ENCODE measurements around the gene YEATS2. TPM values are rescaled to one million over a fixed set of nuclear protein-coding genes. Genes with fewer than 3 reads are reported as not detected.

Gene YEATS2
- total RNA-seq, 1 donor from 2014 or later: 65.1 TPM

DNA sequence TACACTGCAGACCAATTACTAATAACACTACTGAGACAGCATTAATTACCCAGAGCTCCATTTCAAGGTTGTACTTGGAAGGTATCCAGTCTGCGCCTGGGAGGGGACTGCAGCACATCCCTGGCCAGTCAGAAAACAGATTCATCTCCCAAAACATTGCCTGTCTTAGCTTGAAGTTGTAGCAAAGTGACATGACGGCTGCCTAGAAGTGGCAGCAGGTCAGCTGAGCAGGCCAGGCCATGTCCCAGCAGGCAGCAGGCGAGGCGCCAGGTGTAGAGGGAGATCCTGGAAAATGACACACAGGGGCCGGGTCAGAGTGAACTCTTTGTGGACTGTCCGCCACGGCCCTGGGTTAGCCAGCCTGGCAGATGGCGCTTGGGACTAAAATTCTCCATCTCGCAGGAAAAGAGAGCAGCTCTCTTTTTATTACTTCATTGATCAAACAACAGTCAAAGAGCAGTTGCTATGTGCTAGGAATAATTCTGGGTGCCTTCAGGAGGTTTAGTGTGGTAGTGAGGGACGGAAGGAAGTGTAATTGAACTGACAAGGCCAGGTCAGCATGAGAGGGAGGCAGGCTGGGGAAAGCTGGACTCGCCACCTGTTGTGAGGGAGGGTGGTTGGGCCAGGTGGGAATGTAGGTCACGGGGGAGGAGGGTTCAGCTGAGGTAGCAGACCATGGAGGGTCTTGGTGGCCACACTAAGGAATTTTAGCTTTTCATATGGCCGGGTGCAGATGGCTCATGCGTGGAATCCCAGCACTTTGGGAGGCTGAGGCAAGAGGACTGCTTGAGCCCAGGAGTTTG lies 129.1 kb downstream of the YEATS2 start:
- peak overlapping the region; percentile 80 for H3K4me3 Mint-ChIP-seq (ENCODE audit: unreplicated experiment)
- H3K4me1 Mint-ChIP-seq (ENCODE audit: unreplicated experiment): peaks cover 10% of the 10 kb centered on the region
- DNase-seq (ENCODE audit: low spot score): no peak
- TF ChIP-seq, protein P1, sequence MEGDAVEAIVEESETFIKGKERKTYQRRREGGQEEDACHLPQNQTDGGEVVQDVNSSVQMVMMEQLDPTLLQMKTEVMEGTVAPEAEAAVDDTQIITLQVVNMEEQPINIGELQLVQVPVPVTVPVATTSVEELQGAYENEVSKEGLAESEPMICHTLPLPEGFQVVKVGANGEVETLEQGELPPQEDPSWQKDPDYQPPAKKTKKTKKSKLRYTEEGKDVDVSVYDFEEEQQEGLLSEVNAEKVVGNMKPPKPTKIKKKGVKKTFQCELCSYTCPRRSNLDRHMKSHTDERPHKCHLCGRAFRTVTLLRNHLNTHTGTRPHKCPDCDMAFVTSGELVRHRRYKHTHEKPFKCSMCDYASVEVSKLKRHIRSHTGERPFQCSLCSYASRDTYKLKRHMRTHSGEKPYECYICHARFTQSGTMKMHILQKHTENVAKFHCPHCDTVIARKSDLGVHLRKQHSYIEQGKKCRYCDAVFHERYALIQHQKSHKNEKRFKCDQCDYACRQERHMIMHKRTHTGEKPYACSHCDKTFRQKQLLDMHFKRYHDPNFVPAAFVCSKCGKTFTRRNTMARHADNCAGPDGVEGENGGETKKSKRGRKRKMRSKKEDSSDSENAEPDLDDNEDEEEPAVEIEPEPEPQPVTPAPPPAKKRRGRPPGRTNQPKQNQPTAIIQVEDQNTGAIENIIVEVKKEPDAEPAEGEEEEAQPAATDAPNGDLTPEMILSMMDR (IDR thresholded peaks at IDR 0.05; ENCODE audit: unreplicated experiment): no peak
- no peak overlapping the region for H3K27ac Mint-ChIP-seq (ENCODE audit: unreplicated experiment)
- H3K9me3 Mint-ChIP-seq (ENCODE audit: unreplicated experiment): no peaks in the 10 kb centered on the region
- peaks cover 12% of the 10 kb centered on the region for H3K27me3 Mint-ChIP-seq (ENCODE audit: unreplicated experiment)
- peaks cover 25% of the 10 kb centered on the region for H3K36me3 Mint-ChIP-seq (ENCODE audit: low read depth, unreplicated experiment)

GRCh38 chr3:183827809-183828537 lies 130.4 kb downstream of the YEATS2 start:
- DNase-seq (ENCODE audit: low spot score): no peak
- no peak overlapping the region for H3K27ac Mint-ChIP-seq (ENCODE audit: unreplicated experiment)
- H3K27me3 Mint-ChIP-seq (ENCODE audit: unreplicated experiment): peaks cover 9% of the 10 kb centered on the region
- H3K36me3 Mint-ChIP-seq (ENCODE audit: low read depth, unreplicated experiment): peaks cover 30% of the 10 kb centered on the region
- H3K4me1 Mint-ChIP-seq (ENCODE audit: unreplicated experiment): peaks cover 10% of the 10 kb centered on the region
- no peak overlapping the region for H3K4me3 Mint-ChIP-seq (ENCODE audit: unreplicated experiment)
- TF ChIP-seq, protein P1 (IDR thresholded peaks at IDR 0.05; ENCODE audit: unreplicated experiment): no peak
- H3K9me3 Mint-ChIP-seq (ENCODE audit: unreplicated experiment): no peaks in the 10 kb centered on the region

DNA sequence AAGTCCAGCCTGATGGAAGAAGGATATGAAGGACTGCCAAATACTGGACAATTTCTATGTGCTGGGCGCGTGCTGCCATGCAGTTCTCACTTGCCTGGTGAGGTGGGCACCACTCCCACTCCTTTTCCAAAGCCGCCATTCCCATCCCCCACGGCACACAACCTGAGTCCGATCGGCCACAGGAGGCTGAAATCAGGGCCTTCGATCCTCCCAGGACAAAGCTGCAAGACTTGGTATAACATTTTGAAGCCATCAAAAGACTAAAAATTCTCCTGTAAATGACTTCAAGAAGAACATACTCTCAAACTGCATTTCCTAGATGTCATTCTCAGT lies 130.9 kb downstream of the YEATS2 start:
- H3K27ac Mint-ChIP-seq (ENCODE audit: unreplicated experiment): no peak overlapping the region
- peaks cover 9% of the 10 kb centered on the region for H3K27me3 Mint-ChIP-seq (ENCODE audit: unreplicated experiment)
- H3K4me3 Mint-ChIP-seq (ENCODE audit: unreplicated experiment): no peak overlapping the region

GRCh38 chr3:183829466-183829865 lies 131.9 kb downstream of the YEATS2 start:
- TF ChIP-seq, protein P1 (IDR thresholded peaks at IDR 0.05; ENCODE audit: unreplicated experiment): no peak

More for the DNA sequence above, 130.9 kb downstream of the YEATS2 start:
- TF ChIP-seq, protein P1 (IDR thresholded peaks at IDR 0.05; ENCODE audit: unreplicated experiment): no peak
- H3K36me3 Mint-ChIP-seq (ENCODE audit: low read depth, unreplicated experiment): peaks cover 33% of the 10 kb centered on the region
- H3K9me3 Mint-ChIP-seq (ENCODE audit: unreplicated experiment): no peaks in the 10 kb centered on the region
- H3K4me1 Mint-ChIP-seq (ENCODE audit: unreplicated experiment): peaks cover 10% of the 10 kb centered on the region
- DNase-seq (ENCODE audit: low spot score): no peak

GRCh38 chr3:183830187-183830586 lies 132.6 kb downstream of the YEATS2 start:
- Mint-ChIP-seq H3K4me3 (ENCODE audit: unreplicated experiment) (no peak overlapping the region), H3K27ac (ENCODE audit: unreplicated experiment) (no peak overlapping the region), H3K4me1 (ENCODE audit: unreplicated experiment) (peaks cover 3% of the 10 kb centered on the region), H3K9me3 (ENCODE audit: unreplicated experiment) (no peaks in the 10 kb centered on the region), H3K36me3 (ENCODE audit: low read depth, unreplicated experiment) (peaks cover 34% of the 10 kb centered on the region), H3K27me3 (ENCODE audit: unreplicated experiment) (no peaks in the 10 kb centered on the region)
- no peak for DNase-seq (ENCODE audit: low spot score)
- TF ChIP-seq, protein P1 (IDR thresholded peaks at IDR 0.05; ENCODE audit: unreplicated experiment): no peak

More at GRCh38 chr3:183829466-183829865, 131.9 kb downstream of the YEATS2 start:
- DNase-seq (ENCODE audit: low spot score): no peak
- Mint-ChIP-seq H3K36me3 (ENCODE audit: low read depth, unreplicated experiment) (peaks cover 34% of the 10 kb centered on the region), H3K4me1 (ENCODE audit: unreplicated experiment) (peaks cover 3% of the 10 kb centered on the region), H3K27ac (ENCODE audit: unreplicated experiment) (no peak overlapping the region), H3K4me3 (ENCODE audit: unreplicated experiment) (peak overlapping the region; percentile 40), H3K9me3 (ENCODE audit: unreplicated experiment) (no peaks in the 10 kb centered on the region), H3K27me3 (ENCODE audit: unreplicated experiment) (peaks cover under 1% of the 10 kb centered on the region)
